Adrenal gland (tissue), 12 donors: Measurements from ENCODE around the gene SLC24A4. TPM values are rescaled to one million over a fixed set of nuclear protein-coding genes. Genes with fewer than 3 reads are reported as not detected.

Source experiments
- DNase-seq, 7 donors: peaks; one replicate each; pipeline ENCODE4 v3.0.0-alpha.2; 2019 to 2020
- H3K27ac ChIP-seq, 5 donors: fragments of 200-600 bp; sonication (generic) in 4 of 5; 1 replicate in 3 of 5; 2 replicates in 2 of 5; pipeline versions ENCODE4 v1.5.1 to v1.8.0; 2016 to 2020; ENCODE audit warnings: mild to moderate bottlenecking in 1 of 5
- H3K27me3 ChIP-seq: fragments of 200-600 bp; 2 replicates; pipeline ENCODE4 v1.8.0; 2021
- H3K36me3 ChIP-seq, 2 donors: fragments of 200-600 bp; replicated peaks in 1 of 2; 1 replicate in 1 of 2; 2 replicates in 1 of 2; pipeline versions ENCODE4 v1.5.1 to v1.8.0; 2018 to 2022
- H3K4me1 ChIP-seq, 2 donors: fragments of 200-600 bp; replicated peaks in 1 of 2; 1 replicate in 1 of 2; 2 replicates in 1 of 2; pipeline versions ENCODE4 v1.5.1 to v1.8.0; 2018 to 2021
- H3K4me3 ChIP-seq, 4 donors: fragments of 200-600 bp; sonication (generic) in 3 of 4; one replicate each; pipeline ENCODE4 v1.5.1; 2016 to 2018
- H3K9me3 ChIP-seq, 3 donors: fragments of 200-600 bp; sonication (generic) in 1 of 3; replicated peaks in 1 of 3; 1 replicate in 2 of 3; 2 replicates in 1 of 3; pipeline versions ENCODE4 v1.5.1 to v1.8.0; 2016 to 2021
- CTCF ChIP-seq, 6 experiments: fragments of 450-650 bp in 4 of 6; fragments of 200-600 bp in 2 of 6; sonication (generic) in 1 of 6; IDR thresholded peaks; 1 replicate in 5 of 6; 2 replicates in 1 of 6; pipeline versions ENCODE4 v1.5.1 to v1.8.0; 2016 to 2021; ENCODE audit warnings: antibody characterized with exemption in 6 of 6, mild to moderate bottlenecking in 2 of 6, moderate library complexity in 1 of 6
- POLR2A ChIP-seq, 2 donors: fragments of 450-650 bp; IDR thresholded peaks; one replicate each; pipeline ENCODE4 v1.6.1; 2017; ENCODE audit warnings: antibody characterized with exemption in 2 of 2, mild to moderate bottlenecking in 2 of 2, moderate library complexity in 1 of 2
- WGBS, 4 donors: extraction: QIAGEN DNeasy Blood & Tissue Kit in 2 of 4; methylation state at CpG; one replicate each; pipeline versions ENCODE4 v1.1.5 to v1.1.7; 2013 to 2017; 5-methylcytosine and 5-hydroxymethylcytosine counted together
- intact Hi-C, 2 donors: fragments of 100-400 bp; cut with DNase I; formaldehyde crosslinking; loops; one replicate each; pipeline versions ENCODE4 v1.14.1 to v1.15.0; 2022 to 2023
- polyA plus RNA-seq, 3 donors: library from polyadenylated mRNA; stranded (reverse); fragments of 200-250 nt in 2 of 3; fragments of 350-450 nt in 1 of 3; fragmentation: Illumina TruSeq in 1 of 3; extraction: RNeasy Lipid Tissue Mini Kit (QIAGEN cat#74804) in 1 of 3; gene quantifications; one replicate each; pipeline ENCODE4 v1.2.3, GENCODE V29; 2013 to 2014
- total RNA-seq, 9 donors: library from RNA; depleted of rRNA in 4 of 9; stranded (reverse); fragments of >200 nt in 4 of 9; fragments of 120-200 nt in 1 of 9; fragmentation: NEBNext Ultra II Directional in 1 of 9; extraction: Animal tissue kit (Norgen Biotek cat#: 25700) in 1 of 9; gene quantifications; one replicate each; pipeline versions ENCODE4 v1.1.0 to v1.2.4, GENCODE V29; 2013 to 2023
- donor health status: healthy with polysubstance abuse.
- donor health status: Bipolar disorder and iron deficiency.
- donor health status: DM: yes; HTN: yes; CAD: no.
- donor health status: DM: no; HTN: no; CAD: no.
- donor health status: DM: no; HTN: no; CAD: no.
- donor health status: DM: yes; HTN: yes; CAD: no.

The SLC24A4 gene
- total and polyA plus RNA-seq, 12 donors, result 0.09 to 1.9 (median 0.52) TPM

- Histone ChIP-seq H3K36me3 (no peaks in the 10 kb centered on the region), H3K27me3 (no peaks in the 10 kb centered on the region), H3K9me3 (no peaks in the 10 kb centered on the region), H3K4me1 (no peaks in the 10 kb centered on the region), H3K4me3 (no peak overlapping the region), H3K27ac (peak overlapping the region in 1 of 5 donors; percentile 58)
- intact Hi-C loops, result no loop called here
- WGBS, 4 donors, result 63 to 77% (median 68%) methylated on average over 10 of the region's 10 CpGs
- TF ChIP-seq CTCF (IDR thresholded peaks at IDR 0.05) (no peak), POLR2A (IDR thresholded peaks at IDR 0.05) (no peak)
- DNase-seq, result no peak
These were observed 164.7 kb downstream of the SLC24A4 start for GRCh38 chr14:92487513-92488133.

DNA sequence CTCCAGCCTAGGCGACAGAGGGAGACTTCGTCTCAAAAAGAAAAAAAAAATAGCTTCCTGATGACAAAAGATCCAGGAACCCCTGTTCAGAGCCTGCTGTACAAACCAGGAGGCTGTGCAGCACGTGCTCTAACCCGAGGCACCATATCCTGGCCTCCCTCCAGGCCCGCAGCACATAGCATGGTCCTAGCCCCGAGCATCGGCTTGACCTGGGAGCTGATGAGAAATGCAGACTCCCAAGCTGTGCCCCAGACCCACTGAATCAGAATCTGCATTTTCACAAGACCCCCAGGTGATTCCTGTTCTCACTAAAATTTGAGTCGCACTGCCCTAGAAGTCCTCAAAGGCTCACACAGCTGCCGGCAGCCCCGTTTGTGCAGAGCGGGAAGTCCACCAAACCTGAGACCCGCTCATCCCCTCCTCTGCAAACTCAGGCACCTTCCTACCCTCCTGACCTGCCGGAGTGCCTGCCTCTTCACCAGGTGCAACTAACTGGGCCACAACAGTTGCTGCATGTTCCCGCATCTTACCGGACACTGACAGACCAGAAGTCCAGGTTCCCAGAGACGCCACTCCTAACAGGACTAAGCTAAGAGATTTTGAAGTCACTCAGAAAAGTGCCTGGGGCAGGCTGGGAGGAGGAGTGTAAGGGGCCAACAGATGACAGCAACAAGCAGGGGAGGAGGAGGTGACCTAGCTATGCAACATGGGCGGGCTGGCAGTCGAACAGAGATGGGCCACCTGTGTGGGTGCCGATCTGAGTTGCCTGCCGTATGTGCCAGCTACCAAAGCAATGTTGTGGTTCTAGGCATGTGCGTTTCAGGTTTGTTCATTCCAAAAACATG is 166.7 kb downstream of the SLC24A4 start:
- Histone ChIP-seq H3K36me3 (no peaks in the 10 kb centered on the region), H3K27ac (peak overlapping the region in 4 of 5 donors; percentile 27 to 79 (median 35)), H3K4me3 (no peak overlapping the region), H3K4me1 (no peaks in the 10 kb centered on the region), H3K27me3 (no peaks in the 10 kb centered on the region), H3K9me3 (no peaks in the 10 kb centered on the region)
- 82 to 92% (median 89%) methylated on average over 14 to 21 of the region's 21 CpGs for WGBS, 4 donors
- DNase-seq, result no peak
- no peak for TF ChIP-seq CTCF (IDR thresholded peaks at IDR 0.05)
- no peak for TF ChIP-seq POLR2A (IDR thresholded peaks at IDR 0.05)
- intact Hi-C loops, result no loop called here

GRCh38 chr14:92490239-92490959 is 167.4 kb downstream of the SLC24A4 start:
- no peak overlapping the region for H3K4me3 ChIP-seq
- intact Hi-C loops, result no loop called here
- 76 to 85% (median 83%) methylated on average over 13 to 17 of the region's 17 CpGs for WGBS, 4 donors
- no peaks in the 10 kb centered on the region for H3K36me3 ChIP-seq
- peak overlapping the region in 3 of 5 donors; percentile 27 to 79 (median 38) for H3K27ac ChIP-seq
- H3K4me1 ChIP-seq, result no peaks in the 10 kb centered on the region
- H3K27me3 ChIP-seq, result no peaks in the 10 kb centered on the region
- TF ChIP-seq POLR2A (IDR thresholded peaks at IDR 0.05) (no peak), CTCF (IDR thresholded peaks at IDR 0.05) (no peak)
- H3K9me3 ChIP-seq, result no peaks in the 10 kb centered on the region
- peak in 1 of 7 donors; percentile 53 for DNase-seq

- H3K27ac ChIP-seq, result peak overlapping the region in 3 of 5 donors; percentile 52 to 72 (median 56)
- H3K36me3 ChIP-seq, result no peaks in the 10 kb centered on the region
- 84 to 87% (median 86%) methylated on average over 8 of the region's 8 CpGs for WGBS, 4 donors
- no peak overlapping the region for H3K4me3 ChIP-seq
- no peaks in the 10 kb centered on the region for H3K9me3 ChIP-seq
- H3K27me3 ChIP-seq, result no peaks in the 10 kb centered on the region
- intact Hi-C loops, result no loop called here
- TF ChIP-seq CTCF (IDR thresholded peaks at IDR 0.05) (no peak), POLR2A (IDR thresholded peaks at IDR 0.05) (no peak)
- no peak for DNase-seq
- no peaks in the 10 kb centered on the region for H3K4me1 ChIP-seq
These were observed 168.8 kb downstream of the SLC24A4 start for GRCh38 chr14:92491782-92492181.
